NCI-H2227 treated with DMSO at 0.1 percent for 48 hours (cell line): ENCODE results near the gene VPS13A.

Experiments
- DNase-seq: peaks from one replicate; lab custom pipeline; 2025; lab: John Stamatoyannopoulos, UW

Gene VPS13A

GRCh38 chr9:77457916-77458592, 280.7 kb downstream of the VPS13A start:
- no peak for DNase-seq

DNA sequence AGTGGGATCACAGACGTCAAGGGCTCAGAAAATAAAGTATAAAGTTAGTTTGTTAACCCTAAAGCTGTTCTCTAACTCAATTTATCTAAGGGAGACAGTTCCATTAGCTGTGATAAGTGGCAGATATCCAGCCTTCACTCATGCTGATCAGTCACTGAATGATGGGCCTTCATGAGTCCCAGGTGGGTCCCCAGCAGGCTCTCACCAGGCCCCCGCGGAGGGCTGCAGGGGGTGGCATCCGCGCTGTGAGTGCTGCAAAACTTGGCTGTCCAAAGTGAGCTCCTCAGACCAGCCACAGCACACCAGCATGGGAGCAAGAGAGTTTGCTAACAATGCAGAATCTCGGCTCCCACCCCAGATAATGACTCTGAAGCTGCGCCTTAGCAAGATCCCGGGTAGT, 283.6 kb downstream of the VPS13A start:
- DNase-seq = no peak

DNA sequence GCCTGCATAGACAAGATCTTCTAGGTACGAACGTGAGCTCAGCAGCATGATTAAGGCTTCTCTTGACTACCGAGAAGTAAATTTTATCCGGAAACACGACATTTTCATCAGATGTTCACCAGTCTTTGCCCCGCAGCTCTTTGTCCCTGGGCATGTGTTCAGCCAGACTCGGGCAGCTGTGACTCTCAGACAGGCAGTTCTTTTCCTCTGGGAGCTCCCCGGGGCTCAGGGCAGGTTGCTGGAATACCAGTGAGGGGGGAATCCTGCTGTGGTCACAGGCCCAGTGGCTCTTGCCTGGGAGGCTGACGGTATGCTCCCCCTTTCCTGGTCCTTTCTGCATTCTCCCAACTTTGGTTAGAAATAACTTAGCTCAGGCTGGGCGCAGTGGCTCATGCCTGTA, 284.7 kb downstream of the VPS13A start:
- no peak for DNase-seq

- no peak for DNase-seq
These were observed 285.8 kb downstream of the VPS13A start for GRCh38 chr9:77463151-77463550.

GRCh38 chr9:77464661-77465060, 287.3 kb downstream of the VPS13A start:
- DNase-seq = no peak

- no peak for DNase-seq
These were observed 292.3 kb downstream of the VPS13A start for GRCh38 chr9:77469515-77470231.
